T-helper 2 cell (primary cell): ENCODE measurements around the gene CSTB.
A peak's percentile ranks its signal among the peaks of the same experiment; 100 is the strongest.

Experiments
- DNase-seq, 5 experiments: peaks; one replicate each; pipeline versions ENCODE4 v3.0.0 to v3.0.0-alpha.2; 2012 to 2022

CSTB gene

GRCh38 chr21:43748622-43749021, 27.5 kb downstream of the CSTB start:
- no peak for DNase-seq

- DNase-seq = no peak
Measured at GRCh38 chr21:43745772-43746517, 30.2 kb downstream of the CSTB start.

GRCh38 chr21:43744725-43745124, 31.4 kb downstream of the CSTB start:
- no peak for DNase-seq

- no peak for DNase-seq
Measured at GRCh38 chr21:43743947-43744346, 32.2 kb downstream of the CSTB start.

GRCh38 chr21:43741423-43742096, 34.5 kb downstream of the CSTB start:
- no peak for DNase-seq

- DNase-seq = peak in 1 of 5 experiments; percentile 25
Measured at GRCh38 chr21:43740497-43741156, 35.5 kb downstream of the CSTB start.

- no peak for DNase-seq
Measured at GRCh38 chr21:43739621-43740435, 36.3 kb downstream of the CSTB start.

GRCh38 chr21:43737158-43737950, 38.8 kb downstream of the CSTB start:
- DNase-seq = no peak

- DNase-seq = no peak
Measured at GRCh38 chr21:43736224-43736883, 39.8 kb downstream of the CSTB start.

- DNase-seq = no peak
Measured at GRCh38 chr21:43735236-43736091, 40.6 kb downstream of the CSTB start.

- no peak for DNase-seq
Measured at GRCh38 chr21:43734928-43735229, 41.2 kb downstream of the CSTB start.

GRCh38 chr21:43734131-43734927, 41.8 kb downstream of the CSTB start:
- no peak for DNase-seq

- peak in 1 of 5 experiments; percentile 24 for DNase-seq
Measured at GRCh38 chr21:43733529-43734071, 42.5 kb downstream of the CSTB start.

- DNase-seq = peak in 1 of 5 experiments; percentile 45
Measured at GRCh38 chr21:43733060-43733459, 43.0 kb downstream of the CSTB start.

GRCh38 chr21:43731891-43732711, 44.0 kb downstream of the CSTB start:
- no peak for DNase-seq

- no peak for DNase-seq
Measured at GRCh38 chr21:43731476-43731875, 44.6 kb downstream of the CSTB start.

- DNase-seq = peak; percentile 50 to 87 (median 65)
Measured at GRCh38 chr21:43728467-43729390, 47.4 kb downstream of the CSTB start.

- DNase-seq = no peak
Measured at GRCh38 chr21:43728154-43728466, 48.0 kb downstream of the CSTB start.
